Measurements from ENCODE around the gene SPDYE3.
"Not testable (repeated sequence)": the region's sequence is repeated elsewhere in the genome, so short reads cannot be mapped to it uniquely, and the experiment has no call there.

SPDYE3 gene

GRCh38 chr7:100288258-100288657 lies 19.2 kb upstream of the SPDYE3 start:
- not testable (repeated sequence) for DNase-seq

DNA sequence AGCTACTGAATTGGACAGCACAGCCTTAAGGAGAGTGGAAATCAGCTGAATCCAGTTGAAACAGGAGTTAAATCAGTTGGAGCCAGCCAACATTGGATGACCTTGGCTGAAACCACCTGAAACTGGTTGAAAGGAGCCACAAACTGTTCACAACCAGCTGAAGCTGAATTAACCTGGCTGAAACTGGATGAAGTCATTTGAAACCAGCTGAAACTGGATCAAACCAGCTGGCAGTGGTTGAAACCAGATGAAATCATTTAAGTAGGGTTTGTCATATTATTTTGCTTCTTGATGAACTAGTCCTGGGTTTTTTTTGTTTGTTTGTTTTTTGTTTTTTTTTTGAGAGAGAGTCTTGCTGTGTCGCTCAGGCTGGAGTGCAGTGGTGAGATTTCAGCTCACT lies 15.3 kb upstream of the SPDYE3 start:
- not testable (repeated sequence) for DNase-seq

DNA sequence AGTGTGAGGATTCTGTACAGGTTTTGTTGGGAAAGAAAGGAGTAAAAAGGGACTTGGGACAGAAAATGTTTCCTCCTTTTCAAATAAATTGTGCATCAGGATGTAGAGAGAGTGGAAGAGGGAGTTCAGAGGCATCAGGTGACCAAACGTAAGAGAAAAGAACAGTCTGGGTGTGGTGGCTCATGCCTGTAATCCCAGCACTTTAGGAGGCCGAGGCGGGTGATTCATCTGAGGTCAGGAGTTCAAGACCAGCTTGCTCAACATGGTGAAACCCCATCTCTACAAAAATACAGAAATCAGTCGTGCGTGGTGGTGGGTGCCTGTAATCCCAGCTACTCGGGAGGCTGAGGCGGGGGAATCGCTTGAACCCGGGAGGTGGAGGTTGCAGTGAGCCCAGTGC lies 12.2 kb upstream of the SPDYE3 start:
- DNase-seq: not testable (repeated sequence)

DNA sequence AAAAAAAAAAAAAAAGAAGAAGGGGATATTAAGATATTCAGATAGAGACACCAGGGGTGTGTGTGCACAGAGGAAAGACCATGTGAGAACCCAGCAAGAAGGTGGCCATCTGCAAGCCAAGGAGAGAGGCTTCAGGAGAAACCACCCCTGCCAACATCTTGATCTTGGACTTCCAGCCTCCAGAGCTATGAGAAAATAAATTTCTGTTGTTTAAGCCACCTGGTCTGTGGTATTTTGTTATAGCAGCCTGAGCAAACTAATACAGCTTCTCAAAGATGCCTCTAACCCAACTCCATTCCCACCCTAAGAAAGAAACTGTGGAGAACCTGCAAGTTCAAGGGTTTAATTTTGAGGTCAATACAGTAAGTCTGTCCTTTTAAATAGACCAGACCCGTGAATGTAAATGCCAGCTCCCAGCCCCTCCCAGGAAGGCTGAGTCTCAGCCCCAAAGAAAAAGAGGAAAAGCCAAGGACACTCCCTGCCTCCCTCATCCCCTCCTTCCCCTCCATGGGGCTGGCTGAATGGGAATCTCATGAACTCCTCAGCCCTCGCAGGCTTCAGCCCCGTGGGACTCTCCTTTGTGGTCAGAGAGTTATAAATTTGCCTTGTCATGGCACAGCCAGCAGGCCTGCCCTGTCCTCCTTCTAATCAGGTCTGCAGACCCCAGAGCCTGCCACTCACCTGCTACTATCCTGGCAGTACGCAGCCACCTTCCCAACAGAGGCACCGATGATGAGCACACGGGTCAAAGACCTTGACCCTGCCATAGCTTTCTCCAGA lies 9.5 kb upstream of the SPDYE3 start:
- not testable (repeated sequence) for DNase-seq

DNA sequence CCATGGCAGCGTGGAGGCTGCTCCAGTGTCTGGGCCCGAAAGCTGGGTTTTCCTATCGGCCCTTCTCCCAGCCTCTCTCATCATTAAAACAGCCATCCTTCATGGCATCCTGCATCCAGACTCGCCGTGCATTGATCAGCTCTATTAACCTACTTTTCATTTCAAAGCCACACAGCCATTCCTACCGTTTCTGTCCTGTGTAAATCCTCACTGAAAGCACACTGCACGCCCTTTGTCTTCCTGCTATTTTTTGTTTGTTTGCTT lies 8.9 kb upstream of the SPDYE3 start:
- DNase-seq: not testable (repeated sequence)

DNA sequence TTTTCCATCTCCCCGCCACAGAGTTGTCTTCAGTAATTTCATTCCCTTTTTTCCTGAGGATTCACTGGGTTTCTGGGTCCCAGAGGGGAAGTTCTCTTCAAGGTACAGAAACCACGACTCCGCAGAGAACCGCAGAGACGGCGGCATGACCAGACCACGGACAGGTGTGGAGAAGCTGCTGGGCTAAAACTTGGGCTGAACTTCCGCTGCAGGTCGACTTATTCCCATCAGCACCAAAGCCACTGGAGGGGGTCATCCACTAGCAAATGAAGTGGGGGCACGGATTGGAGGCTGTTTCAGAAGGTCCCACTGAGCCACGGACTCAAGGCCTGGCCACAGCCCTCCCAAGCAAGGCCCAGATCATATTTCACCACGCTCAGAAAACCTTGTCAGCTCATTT lies 3.0 kb upstream of the SPDYE3 start:
- not testable (repeated sequence) for DNase-seq

GRCh38 chr7:100318329-100318728 lies 10.8 kb downstream of the SPDYE3 start:
- DNase-seq: not testable (repeated sequence)

DNA sequence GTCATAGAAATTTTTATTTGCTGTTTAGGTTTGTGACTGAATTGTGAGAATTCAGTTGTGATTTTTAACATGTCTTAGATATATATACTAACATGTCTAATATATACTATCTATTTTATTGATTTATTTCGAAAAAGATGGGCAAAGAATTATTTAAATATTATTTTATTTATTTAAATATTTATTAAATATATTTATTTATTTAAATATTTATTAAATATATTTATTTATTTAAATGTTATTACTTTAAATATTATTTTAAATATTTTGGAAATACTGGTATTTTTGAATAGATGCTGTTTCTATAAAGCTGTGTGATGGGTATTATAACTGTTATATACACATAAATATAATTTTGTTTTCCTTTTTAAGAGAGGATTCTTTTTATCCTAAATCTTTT lies 14.1 kb downstream of the SPDYE3 start:
- not testable (repeated sequence) for DNase-seq

DNA sequence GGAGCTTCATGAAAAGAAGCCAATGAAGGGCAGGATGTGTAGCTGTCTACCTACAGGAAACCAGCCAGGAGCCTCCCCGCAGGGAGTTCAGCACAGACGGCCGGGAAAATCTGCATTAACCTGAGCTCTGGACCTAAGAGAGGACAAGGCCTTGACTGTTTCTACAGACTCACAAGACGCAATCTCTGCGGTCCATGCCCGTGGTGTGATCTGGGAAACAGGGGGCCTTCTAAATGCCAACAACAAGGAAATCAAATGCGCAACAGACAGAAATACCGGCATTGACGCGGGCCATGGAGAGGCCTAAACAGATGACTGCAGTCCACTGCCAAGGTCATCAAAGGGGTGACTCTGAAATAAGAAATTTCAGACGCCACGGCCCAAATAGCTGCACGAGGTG lies 16.7 kb downstream of the SPDYE3 start:
- DNase-seq: not testable (repeated sequence)

DNA sequence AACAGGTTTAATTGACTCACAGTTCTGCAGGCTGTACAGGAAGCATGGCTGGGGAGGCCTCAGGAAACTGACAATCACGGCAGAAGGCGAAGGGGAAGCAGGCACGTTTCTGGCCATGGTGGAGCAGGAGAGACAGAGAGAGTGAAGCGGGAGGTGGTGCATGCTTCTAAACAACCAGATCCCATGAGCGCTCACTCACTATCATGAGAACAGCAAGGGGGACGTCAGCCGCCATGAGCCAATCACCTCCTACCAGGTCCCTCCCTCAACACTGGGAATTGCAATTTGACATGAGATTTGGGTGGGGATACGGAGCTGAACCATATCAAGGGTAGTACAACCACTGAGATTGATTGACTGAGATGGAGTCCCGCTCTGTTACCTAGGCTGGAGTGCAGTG lies 18.2 kb downstream of the SPDYE3 start:
- not testable (repeated sequence) for DNase-seq

GRCh38 chr7:100326914-100327313 lies 19.4 kb downstream of the SPDYE3 start:
- not testable (repeated sequence) for DNase-seq

DNA sequence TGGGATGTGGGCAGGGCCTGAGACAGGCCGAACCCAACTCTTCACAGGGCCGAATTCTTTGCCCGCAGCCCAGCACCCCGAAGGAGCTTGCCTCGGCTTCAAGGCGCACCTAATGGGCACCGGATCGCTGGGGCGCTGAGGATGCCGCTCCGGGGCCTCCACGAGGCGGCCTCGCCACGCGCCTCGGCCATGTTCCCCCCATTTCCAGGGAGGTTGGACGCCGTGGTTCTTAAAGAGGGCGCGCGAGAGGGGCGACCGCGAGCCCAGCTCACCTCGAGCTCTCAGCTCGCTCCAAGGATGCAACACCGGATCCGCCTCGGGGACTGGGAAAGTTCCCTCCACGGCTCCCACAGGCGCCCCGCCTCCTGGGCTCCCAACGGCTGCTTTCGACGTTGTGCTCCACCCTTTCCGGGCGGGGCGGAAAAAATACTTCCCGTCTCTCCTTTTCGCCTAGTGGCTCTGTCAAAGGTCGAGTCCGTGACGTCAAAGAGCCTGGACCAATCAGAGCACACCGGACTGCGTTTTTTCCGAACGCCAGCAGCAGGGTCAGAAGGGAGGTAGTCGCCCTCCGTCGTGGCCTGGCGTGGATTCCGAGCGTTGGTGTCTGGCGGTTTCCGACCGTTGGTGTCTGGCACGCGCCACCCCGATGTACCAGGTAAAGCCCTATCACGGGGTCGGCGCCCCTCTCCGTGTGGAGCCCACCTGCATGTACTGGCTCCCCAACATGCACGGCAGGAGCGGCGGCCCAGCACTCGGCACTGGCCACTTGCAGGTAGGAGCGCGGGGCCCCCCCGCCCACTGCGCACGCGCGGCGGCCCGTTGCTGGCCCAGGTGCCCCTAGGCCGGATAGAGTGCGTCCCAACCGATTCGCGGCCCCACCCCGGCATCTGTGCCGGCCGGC lies 28.3 kb downstream of the SPDYE3 start:
- DNase-seq: peak; percentile 87

DNA sequence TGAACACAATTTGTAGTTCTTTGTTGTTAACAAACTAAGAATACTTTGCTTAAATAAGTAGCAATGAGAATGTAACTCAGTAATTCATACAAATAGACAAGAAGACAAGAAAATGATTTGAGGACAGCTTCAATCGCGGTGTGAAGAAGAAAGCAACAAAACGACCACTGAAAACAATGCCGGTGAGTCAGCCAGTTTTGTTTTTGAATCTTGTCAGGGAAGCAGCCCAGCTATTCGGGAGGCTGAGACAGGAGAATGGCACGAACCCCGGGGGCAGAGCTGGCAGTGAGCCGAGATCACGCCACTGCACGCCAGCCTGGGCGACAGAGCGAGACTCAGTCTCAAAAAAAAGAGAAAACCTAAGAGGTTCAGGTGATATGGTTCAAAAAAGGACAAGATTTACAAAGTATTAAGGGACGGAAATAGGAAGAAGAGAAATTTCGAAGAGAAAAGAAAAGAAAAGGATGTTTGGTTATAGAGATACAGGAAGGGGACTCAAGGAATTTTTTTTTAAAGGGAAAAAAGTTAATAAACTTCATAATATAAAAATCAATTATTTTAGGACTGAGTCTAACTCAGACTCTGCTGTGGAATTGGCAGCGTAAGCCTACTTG lies 30.7 kb downstream of the SPDYE3 start:
- DNase-seq: not testable (repeated sequence)

GRCh38 chr7:100341286-100341685 lies 33.8 kb downstream of the SPDYE3 start:
- not testable (repeated sequence) for DNase-seq

DNA sequence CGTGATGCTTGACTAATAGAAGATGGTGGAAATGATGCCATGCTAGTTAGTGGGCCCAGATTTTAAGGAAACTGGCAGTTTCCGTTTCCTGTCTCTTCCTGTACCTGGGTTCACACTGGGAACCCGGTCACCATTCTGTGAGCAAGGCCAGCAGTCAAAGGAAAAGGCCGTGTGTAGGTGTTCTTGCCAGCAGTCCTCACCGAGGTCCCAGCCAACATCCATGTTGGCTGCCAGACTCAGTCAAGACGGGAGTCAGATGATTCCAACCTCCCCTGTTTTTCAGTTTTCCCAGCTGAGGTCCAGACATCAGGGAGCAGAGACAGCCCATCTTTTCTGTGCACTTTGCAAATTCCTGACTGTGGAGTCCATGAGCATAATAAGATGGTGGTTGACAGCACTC lies 35.3 kb downstream of the SPDYE3 start:
- no peak for DNase-seq

DNA sequence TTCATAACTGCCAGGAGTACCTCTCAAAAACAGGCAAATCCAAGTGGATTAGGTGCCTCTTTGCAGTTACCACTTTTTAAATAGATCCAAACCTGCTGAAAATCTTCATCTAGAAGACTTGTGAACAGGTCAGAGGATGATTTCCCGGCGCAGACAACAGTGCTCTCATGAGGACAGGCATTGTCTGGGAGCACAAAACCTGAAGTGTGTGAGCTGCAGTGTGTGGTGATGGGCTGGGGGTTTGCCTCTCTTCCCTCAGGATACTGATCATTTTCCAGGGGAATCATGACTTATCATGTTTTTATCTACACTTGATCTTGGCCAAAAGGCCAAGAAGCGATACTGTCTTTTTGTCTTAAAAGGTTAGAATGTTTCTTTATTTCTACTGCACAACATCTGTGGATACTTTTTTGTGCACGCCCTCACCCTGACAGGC lies 36.6 kb downstream of the SPDYE3 start:
- not testable (repeated sequence) for DNase-seq

DNA sequence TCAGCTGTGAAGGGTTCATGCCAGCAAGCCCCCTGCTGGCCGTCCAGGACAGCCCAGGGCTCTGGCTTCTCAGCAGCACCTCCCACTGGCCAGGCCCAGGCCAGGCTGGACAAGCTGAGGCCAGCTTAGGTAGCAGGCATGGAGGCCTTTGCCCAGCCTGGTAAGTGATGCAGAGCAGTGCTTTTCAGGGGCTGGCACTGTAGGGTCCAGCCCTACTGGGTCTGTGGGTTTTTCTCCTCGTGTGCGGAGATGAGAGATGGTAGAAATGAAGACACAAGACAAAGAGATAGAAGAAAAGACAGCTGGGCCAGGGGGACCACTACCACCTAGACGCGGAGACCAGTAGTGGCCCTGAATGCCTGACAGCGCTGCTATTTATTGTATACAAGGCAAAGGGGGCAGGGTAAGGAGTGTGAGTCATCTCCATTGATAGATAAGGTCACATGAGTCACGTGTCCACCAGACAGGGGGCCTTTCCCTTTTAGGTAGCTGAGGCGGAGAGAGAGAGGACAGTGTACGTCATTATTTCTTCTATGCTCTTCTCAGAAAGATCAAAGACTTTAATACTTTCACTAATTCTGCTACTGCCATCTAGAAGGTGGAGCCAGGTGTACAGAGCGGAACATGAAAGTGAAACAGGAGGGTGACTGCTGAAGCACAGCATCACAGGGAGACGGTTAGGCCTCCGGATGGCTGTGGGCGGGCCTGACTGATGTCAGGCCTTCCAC lies 37.2 kb downstream of the SPDYE3 start:
- not testable (repeated sequence) for DNase-seq

DNA sequence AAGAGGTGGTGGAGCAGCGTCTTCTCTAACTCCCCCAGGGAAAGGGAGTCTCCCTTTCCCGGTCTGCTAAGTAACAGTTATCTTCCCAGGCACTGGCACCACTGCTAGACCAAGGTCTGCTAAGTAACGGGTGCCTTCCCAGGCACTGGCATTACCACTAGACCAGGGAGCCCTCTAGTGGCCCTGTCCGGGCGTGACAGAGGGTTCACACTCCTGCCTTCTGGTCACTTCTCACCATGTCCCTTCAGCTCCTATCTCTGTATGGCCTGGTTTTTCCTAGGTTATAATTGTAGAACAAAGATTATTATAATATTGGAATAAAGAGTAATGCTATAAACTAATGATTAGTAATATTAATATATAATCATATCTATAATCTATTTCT lies 37.8 kb downstream of the SPDYE3 start:
- peak; percentile 15 for DNase-seq

- no peak for DNase-seq
Observed at GRCh38 chr7:100346921-100347320, 39.4 kb downstream of the SPDYE3 start.

DNA sequence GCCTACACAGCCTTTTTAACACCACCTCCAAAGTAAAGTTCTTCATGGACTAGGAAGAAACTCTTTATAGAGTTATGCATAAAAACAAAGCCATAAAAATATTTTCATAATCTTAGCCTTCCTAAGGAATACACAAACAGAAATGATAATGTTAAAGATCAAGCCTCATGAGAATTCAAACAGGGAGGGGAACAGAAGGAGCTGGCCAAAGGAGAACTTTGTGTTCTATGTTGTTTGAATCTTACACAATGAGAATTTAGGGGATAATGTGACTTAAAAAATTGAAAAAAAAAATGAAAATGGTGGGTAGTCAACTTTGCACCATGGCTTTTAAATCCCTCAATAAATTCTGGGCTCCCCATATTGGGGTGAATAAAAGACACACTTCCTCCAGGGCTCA lies 41.3 kb downstream of the SPDYE3 start:
- no peak for DNase-seq

DNA sequence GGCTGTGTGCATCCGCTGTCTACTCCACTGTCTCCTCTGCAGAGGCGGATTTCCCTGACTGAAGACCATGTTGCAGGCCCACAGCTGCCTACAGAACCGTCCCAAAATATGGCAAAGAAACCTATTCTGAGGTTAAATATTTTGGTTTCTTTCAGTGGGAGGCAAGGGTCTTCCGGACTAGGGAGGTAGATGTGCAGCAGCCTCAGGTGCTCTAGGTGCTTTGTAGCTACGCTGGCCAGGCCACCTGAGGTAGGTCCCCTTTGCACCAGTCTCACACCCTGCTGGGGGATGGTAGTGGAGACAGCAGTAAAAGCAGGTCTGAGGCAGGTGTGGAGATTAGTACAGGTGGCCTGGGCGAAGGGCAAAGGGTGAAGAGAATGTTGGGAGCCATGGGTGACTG lies 42.3 kb downstream of the SPDYE3 start:
- no peak for DNase-seq

DNA sequence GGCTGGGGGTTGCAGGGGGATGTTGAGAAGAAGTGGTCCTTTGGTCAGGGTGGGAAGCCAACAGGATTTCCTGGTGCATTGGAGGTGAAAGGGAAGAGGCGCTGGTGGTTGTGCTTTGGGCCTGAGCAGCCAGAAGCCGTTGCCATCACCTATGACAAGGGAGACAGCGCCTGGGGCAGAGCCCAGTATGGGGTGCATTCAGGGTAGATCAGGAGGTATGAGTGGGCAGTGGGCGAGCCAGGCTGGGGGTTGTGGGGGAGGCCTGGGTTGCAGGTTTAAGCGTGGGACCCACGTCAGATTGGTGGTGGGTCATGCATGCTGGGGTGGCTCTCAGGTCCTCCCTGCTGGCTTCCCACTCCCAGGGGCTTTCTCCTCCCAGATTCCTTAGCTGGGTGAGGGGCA lies 44.2 kb downstream of the SPDYE3 start:
- DNase-seq: no peak

GRCh38 chr7:100352230-100352781 lies 44.8 kb downstream of the SPDYE3 start:
- DNase-seq: not testable (repeated sequence)

All from NCI-H774 (cell line).